ENCODE results near the gene CDNF.

The CDNF gene

GRCh38 chr10:14801723-14802122, 36.1 kb downstream of the CDNF start:
- DNase-seq (ENCODE audit: extremely low read depth, insufficient read length): no peak
- Histone ChIP-seq H3K36me3 (ENCODE audit: control insufficient read depth, insufficient read depth, low read length) (no peaks in the 10 kb centered on the region), H3K4me3 (replicated peaks; ENCODE audit: low read depth, low read length) (no peak overlapping the region), H3K27me3 (replicated peaks; ENCODE audit: control insufficient read depth, insufficient read depth, low read length) (no peaks in the 10 kb centered on the region)
- no peak for TF ChIP-seq CTCF (IDR thresholded peaks at IDR 0.05; ENCODE audit: insufficient read depth, low read length, poor library complexity, severe bottlenecking)

GRCh38 chr10:14800397-14800796, 37.4 kb downstream of the CDNF start:
- Histone ChIP-seq H3K27me3 (replicated peaks; ENCODE audit: control insufficient read depth, insufficient read depth, low read length) (no peaks in the 10 kb centered on the region), H3K4me3 (replicated peaks; ENCODE audit: low read depth, low read length) (no peak overlapping the region), H3K36me3 (ENCODE audit: control insufficient read depth, insufficient read depth, low read length) (no peaks in the 10 kb centered on the region)
- no peak for DNase-seq (ENCODE audit: extremely low read depth, insufficient read length)
- TF ChIP-seq CTCF (IDR thresholded peaks at IDR 0.05; ENCODE audit: insufficient read depth, low read length, poor library complexity, severe bottlenecking): no peak

GRCh38 chr10:14798636-14799035, 39.2 kb downstream of the CDNF start:
- no peak overlapping the region for H3K4me3 ChIP-seq (replicated peaks; ENCODE audit: low read depth, low read length)
- no peak for DNase-seq (ENCODE audit: extremely low read depth, insufficient read length)
- no peak for TF ChIP-seq CTCF (IDR thresholded peaks at IDR 0.05; ENCODE audit: insufficient read depth, low read length, poor library complexity, severe bottlenecking)

GRCh38 chr10:14787938-14788337, 49.9 kb downstream of the CDNF start:
- TF ChIP-seq CTCF (IDR thresholded peaks at IDR 0.05; ENCODE audit: insufficient read depth, low read length, poor library complexity, severe bottlenecking): no peak
- Histone ChIP-seq H3K4me3 (replicated peaks; ENCODE audit: low read depth, low read length) (no peak overlapping the region), H3K36me3 (ENCODE audit: control insufficient read depth, insufficient read depth, low read length) (no peaks in the 10 kb centered on the region), H3K27me3 (replicated peaks; ENCODE audit: control insufficient read depth, insufficient read depth, low read length) (no peaks in the 10 kb centered on the region; the same call in 1 of the 2 replicates)
- no peak for DNase-seq (ENCODE audit: extremely low read depth, insufficient read length)

More at GRCh38 chr10:14798636-14799035, 39.2 kb downstream of the CDNF start:
- Histone ChIP-seq H3K27me3 (replicated peaks; ENCODE audit: control insufficient read depth, insufficient read depth, low read length) (no peaks in the 10 kb centered on the region), H3K36me3 (ENCODE audit: control insufficient read depth, insufficient read depth, low read length) (no peaks in the 10 kb centered on the region)

- Histone ChIP-seq H3K36me3 (ENCODE audit: control insufficient read depth, insufficient read depth, low read length) (no peaks in the 10 kb centered on the region), H3K27me3 (replicated peaks; ENCODE audit: control insufficient read depth, insufficient read depth, low read length) (no peaks in the 10 kb centered on the region; the same call in 1 of the 2 replicates), H3K4me3 (replicated peaks; ENCODE audit: low read depth, low read length) (no peak overlapping the region)
- no peak for TF ChIP-seq CTCF (IDR thresholded peaks at IDR 0.05; ENCODE audit: insufficient read depth, low read length, poor library complexity, severe bottlenecking)
- no peak for DNase-seq (ENCODE audit: extremely low read depth, insufficient read length)
Observed at GRCh38 chr10:14784459-14785055, 53.3 kb downstream of the CDNF start.
